AG04450 (cell line): ENCODE results near the gene ARHGAP26. TPM values are rescaled to one million over a fixed set of nuclear protein-coding genes. Genes with fewer than 3 reads are reported as not detected.

ENCODE experiments used
- CTCF ChIA-PET: fragments of 300-600, 350-600 bp; formaldehyde crosslinking; extraction: SDS; loops from one replicate; lab custom pipeline; 2022; ENCODE audit warnings: antibody characterized with exemption, inconsistent platforms; lab: Charles Lee
- POLR2A ChIA-PET: fragments of 350-600 bp; formaldehyde crosslinking; extraction: SDS; loops from one replicate; lab custom pipeline; 2021; ENCODE audit warnings: antibody characterized with exemption, inconsistent platforms; lab: Yijun Ruan, JAX
- DNase-seq: peaks from one replicate; pipeline ENCODE4 v3.0.0-alpha.2; 2011; ENCODE audit warnings: low read depth, low spot score
- H3K27ac ChIP-seq: one replicate; pipeline ENCODE4 v1.5.1; 2012; ENCODE audit warnings: low read depth, low read length, control low read depth
- H3K27me3 ChIP-seq: one replicate; pipeline ENCODE4 v1.6.0; 2012; ENCODE audit warnings: low read length; ENCODE audit not compliant: control insufficient read depth, insufficient read depth
- H3K4me3 ChIP-seq: 2 replicates; pipeline ENCODE4 v1.5.1; 2011; ENCODE audit warnings: mild to moderate bottlenecking, low read depth, low read length, control low read depth
- H3K9me3 ChIP-seq: 2 replicates; pipeline ENCODE4 v1.5.1; 2012; ENCODE audit warnings: low read length; ENCODE audit not compliant: control insufficient read depth, insufficient read depth
- CTCF ChIP-seq: IDR thresholded peaks from 2 replicates; pipeline ENCODE4 v1.5.1; 2011; ENCODE audit warnings: low read depth, low read length, control low read depth, inconsistent platforms
- polyA plus RNA-seq: library from polyadenylated mRNA; depleted of rRNA; stranded (reverse); fragments of >200 nt; gene quantifications from 2 replicates; pipeline ENCODE4 v1.2.3, GENCODE V29; 2011

ARHGAP26 gene
- polyA plus RNA-seq, 1 experiment = 0.56 TPM

- Histone ChIP-seq H3K9me3 (no peaks in the 10 kb centered on the region), H3K27ac (no peak overlapping the region), H3K27me3 (no peaks in the 10 kb centered on the region), H3K4me3 (no peak overlapping the region)
- no peak for TF ChIP-seq CTCF
- POLR2A ChIA-PET = no interaction called here
- DNase-seq = no peak
- CTCF ChIA-PET = no interaction called here
Measured at GRCh38 chr5:143208365-143208641, 438.1 kb downstream of the ARHGAP26 start.

- no peaks in the 10 kb centered on the region for H3K27me3 ChIP-seq
- peak; percentile 22; the same call in 1 of the 2 replicates for TF ChIP-seq CTCF
- no peak overlapping the region for H3K27ac ChIP-seq
- no peak overlapping the region for H3K4me3 ChIP-seq
- POLR2A ChIA-PET = no interaction called here
- CTCF ChIA-PET = interaction anchor here (0.6 kb wide), 1 partner anchor 320 kb away, joined by 3 read pairs; no protein-coding TSS in a partner anchor
- no peak for DNase-seq
- H3K9me3 ChIP-seq = no peaks in the 10 kb centered on the region
Measured at GRCh38 chr5:143208781-143209510, 438.8 kb downstream of the ARHGAP26 start.

GRCh38 chr5:143209881-143210395 is 439.8 kb downstream of the ARHGAP26 start:
- Histone ChIP-seq H3K27ac (no peak overlapping the region), H3K4me3 (no peak overlapping the region), H3K27me3 (no peaks in the 10 kb centered on the region), H3K9me3 (no peaks in the 10 kb centered on the region)
- POLR2A ChIA-PET = no interaction called here
- DNase-seq = no peak
- TF ChIP-seq CTCF = no peak
- CTCF ChIA-PET = interaction anchor here (0.6 to 0.7 kb wide), 2 partner anchors 9 to 20 kb away, joined by 3 to 4 read pairs; no protein-coding TSS in a partner anchor

GRCh38 chr5:143210576-143210975 is 440.4 kb downstream of the ARHGAP26 start:
- POLR2A ChIA-PET = no interaction called here
- Histone ChIP-seq H3K4me3 (no peak overlapping the region), H3K9me3 (no peaks in the 10 kb centered on the region), H3K27ac (no peak overlapping the region), H3K27me3 (no peaks in the 10 kb centered on the region)
- DNase-seq = no peak
- no peak for TF ChIP-seq CTCF
- CTCF ChIA-PET = interaction anchor here (0.7 kb wide), 1 partner anchor 21 kb away, joined by 4 read pairs; no protein-coding TSS in a partner anchor

- DNase-seq = no peak
- ChIA-PET CTCF (no interaction called here), POLR2A (interaction anchor here (0.7 kb wide), 1 partner anchor 230 kb away, joined by 8 read pairs; no protein-coding TSS in a partner anchor)
- no peak overlapping the region for H3K27ac ChIP-seq
- no peak for TF ChIP-seq CTCF
- no peaks in the 10 kb centered on the region for H3K9me3 ChIP-seq
- no peaks in the 10 kb centered on the region for H3K27me3 ChIP-seq
- H3K4me3 ChIP-seq = no peak overlapping the region
Measured at GRCh38 chr5:143212261-143212660, 442.1 kb downstream of the ARHGAP26 start.
